ENCODE data around the gene PPARD. TPM values are rescaled to one million over a fixed set of nuclear protein-coding genes. Genes with fewer than 3 reads are reported as not detected.
A peak's percentile ranks its signal among the peaks of the same experiment; 100 is the strongest.

Gene PPARD
- total and polyA plus RNA-seq, 2 of the 13 experiments (the other 11 are each of a cell fraction or from before 2014, with no cell fraction given), result 6.1 to 13.3 TPM

DNA sequence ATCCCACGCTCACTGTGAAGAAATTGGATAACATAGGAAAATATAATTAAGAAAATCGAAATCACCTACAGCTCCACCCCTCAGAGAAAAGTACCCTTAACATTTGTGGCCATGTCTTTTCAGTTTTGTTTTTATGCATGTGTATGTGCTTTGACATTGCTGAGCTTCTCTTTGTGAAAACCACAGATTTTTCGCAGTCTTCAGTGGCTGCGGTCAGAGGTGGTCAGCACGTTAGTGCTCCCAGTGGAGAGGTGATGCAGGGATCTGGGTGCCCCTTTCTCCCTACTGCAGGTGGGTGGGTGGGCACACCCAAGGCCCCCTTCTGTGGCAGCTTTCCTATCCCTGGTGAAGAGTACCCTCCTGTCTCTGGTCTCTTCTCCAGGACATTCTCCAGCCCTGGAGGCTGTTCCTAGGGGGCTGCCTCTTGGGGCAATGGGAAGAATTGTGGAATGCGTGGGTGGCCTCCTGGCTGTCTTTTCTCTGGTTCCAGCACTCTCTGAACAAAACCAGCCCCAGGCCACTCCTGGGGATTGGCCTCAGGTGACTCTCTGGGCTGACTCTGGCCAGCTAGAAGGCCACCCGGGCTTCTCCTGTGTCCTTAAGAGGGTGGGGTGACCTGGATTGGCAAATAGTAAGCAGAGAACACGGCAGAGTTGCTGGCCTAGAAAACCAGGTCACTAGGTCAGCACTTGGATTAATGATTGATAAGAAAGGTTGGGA is 59.9 kb downstream of the PPARD start (continued):
- TF ChIP-seq, protein P1, sequence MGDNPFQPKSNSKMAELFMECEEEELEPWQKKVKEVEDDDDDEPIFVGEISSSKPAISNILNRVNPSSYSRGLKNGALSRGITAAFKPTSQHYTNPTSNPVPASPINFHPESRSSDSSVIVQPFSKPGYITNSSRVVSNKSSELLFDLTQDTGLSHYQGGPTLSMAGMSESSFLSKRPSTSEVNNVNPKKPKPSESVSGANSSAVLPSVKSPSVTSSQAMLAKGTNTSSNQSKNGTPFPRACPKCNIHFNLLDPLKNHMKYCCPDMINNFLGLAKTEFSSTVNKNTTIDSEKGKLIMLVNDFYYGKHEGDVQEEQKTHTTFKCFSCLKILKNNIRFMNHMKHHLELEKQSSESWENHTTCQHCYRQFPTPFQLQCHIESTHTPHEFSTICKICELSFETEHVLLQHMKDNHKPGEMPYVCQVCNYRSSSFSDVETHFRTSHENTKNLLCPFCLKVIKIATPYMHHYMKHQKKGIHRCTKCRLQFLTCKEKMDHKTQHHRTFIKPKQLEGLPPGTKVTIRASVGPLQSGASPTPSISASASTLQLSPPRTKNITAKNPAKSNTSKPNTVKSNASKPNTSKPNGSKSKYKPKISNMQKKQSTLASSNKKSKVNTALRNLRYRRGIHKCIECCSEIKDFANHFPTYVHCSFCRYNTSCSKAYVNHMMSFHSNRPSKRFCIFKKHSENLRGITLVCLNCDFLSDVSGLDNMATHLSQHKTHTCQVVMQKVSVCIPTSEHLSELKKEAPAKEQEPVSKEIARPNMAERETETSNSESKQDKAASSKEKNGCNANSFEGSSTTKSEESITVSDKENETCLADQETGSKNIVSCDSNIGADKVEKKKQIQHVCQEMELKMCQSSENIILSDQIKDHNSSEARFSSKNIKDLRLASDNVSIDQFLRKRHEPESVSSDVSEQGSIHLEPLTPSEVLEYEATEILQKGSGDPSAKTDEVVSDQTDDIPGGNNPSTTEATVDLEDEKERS (CRISPR knock-in tag; IDR thresholded peaks at IDR 0.05), result no peak
- TF ChIP-seq, protein P2, sequence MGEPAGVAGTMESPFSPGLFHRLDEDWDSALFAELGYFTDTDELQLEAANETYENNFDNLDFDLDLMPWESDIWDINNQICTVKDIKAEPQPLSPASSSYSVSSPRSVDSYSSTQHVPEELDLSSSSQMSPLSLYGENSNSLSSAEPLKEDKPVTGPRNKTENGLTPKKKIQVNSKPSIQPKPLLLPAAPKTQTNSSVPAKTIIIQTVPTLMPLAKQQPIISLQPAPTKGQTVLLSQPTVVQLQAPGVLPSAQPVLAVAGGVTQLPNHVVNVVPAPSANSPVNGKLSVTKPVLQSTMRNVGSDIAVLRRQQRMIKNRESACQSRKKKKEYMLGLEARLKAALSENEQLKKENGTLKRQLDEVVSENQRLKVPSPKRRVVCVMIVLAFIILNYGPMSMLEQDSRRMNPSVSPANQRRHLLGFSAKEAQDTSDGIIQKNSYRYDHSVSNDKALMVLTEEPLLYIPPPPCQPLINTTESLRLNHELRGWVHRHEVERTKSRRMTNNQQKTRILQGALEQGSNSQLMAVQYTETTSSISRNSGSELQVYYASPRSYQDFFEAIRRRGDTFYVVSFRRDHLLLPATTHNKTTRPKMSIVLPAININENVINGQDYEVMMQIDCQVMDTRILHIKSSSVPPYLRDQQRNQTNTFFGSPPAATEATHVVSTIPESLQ (CRISPR knock-in tag; conservative IDR thresholded peaks at IDR 0.05), result no peak
- TF ChIP-seq CEBPB (IDR thresholded peaks at IDR 0.05; ENCODE audit: borderline replicate concordance, low read depth, low read length) (peak; percentile 78; the same call in 1 of the 2 replicates), NR2C2 (CRISPR knock-in tag; IDR thresholded peaks at IDR 0.05; ENCODE audit: borderline replicate concordance) (no peak; the same call in 1 of the 2 replicates), HMG20A (CRISPR knock-in tag; IDR thresholded peaks at IDR 0.05; ENCODE audit: borderline replicate concordance) (peak; percentile 73; the same call in 1 of the 2 replicates)

DNA sequence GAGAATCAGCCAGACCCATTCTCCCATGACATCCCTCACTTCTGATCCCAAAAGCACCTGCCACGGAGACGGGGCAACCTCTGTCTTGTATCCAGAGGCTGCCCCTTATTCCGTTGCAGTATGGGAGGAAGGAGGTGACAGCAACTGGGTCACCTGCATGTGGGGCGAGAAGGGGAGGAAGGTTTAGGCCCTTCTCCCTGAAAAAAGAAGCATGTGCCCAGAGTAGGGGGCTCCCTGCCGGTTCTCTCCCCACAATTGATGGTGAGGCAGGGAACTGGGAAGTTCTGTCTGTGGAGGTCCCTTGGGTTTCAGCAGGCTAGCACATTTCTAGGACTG is 60.5 kb downstream of the PPARD start:
- in situ Hi-C loops (cut with HindIII; ENCODE audit: extremely low pct_ligation_motif_present, low pct_unique_long_range_greater_than_20kb) (no loop called here), intact Hi-C loops (cut with micrococcal nuclease; ENCODE audit: unreplicated experiment) (loop anchor here (1.0 to 5.0 kb wide), 2 partner anchors 12 to 36 kb away; no protein-coding TSS in a partner anchor)
- H3K79me2 ChIP-seq (ENCODE audit: insufficient read depth, low read length), result no peaks in the 10 kb centered on the region
- H3K4me1 ChIP-seq (ENCODE audit: insufficient read depth, low read length), result peaks cover 53% of the 10 kb centered on the region
- no peaks in the 10 kb centered on the region for H4K20me1 ChIP-seq (ENCODE audit: insufficient read depth, low read length)
- H3K4me2 ChIP-seq (ENCODE audit: low read depth, low read length), result peak overlapping the region; percentile 73
- ATAC-seq, result no peak
- H3K9me3 ChIP-seq (ENCODE audit: low read length), result no peaks in the 10 kb centered on the region
- 14% methylated on average over 5 of the region's 5 CpGs for WGBS (ENCODE audit: low lambda C conversion rate)
- H3K27me3 ChIP-seq (ENCODE audit: control insufficient read depth in 1 of 2, insufficient read depth in 2 of 2, low read length in 2 of 2), result no peaks in the 10 kb centered on the region
- POLR2A ChIA-PET, result interaction anchor here (0.7 to 1.2 kb wide), 3 partner anchors 12 to 31 kb away, joined by 3 to 5 read pairs (median 3); no protein-coding TSS in a partner anchor
- H3K9ac ChIP-seq (ENCODE audit: insufficient read depth, low read depth, low read length), result no peak overlapping the region; the same call in 1 of the 2 replicates
- no peaks in the 10 kb centered on the region for H3K36me3 ChIP-seq (replicated peaks in 1 of 2; ENCODE audit: control insufficient read depth in 1 of 2, insufficient read depth in 2 of 2, low read length in 2 of 2)
- DNase-seq (ENCODE audit: low spot score), result no peak
- H2AFZ ChIP-seq (ENCODE audit: low read length), result no peak overlapping the region
- CTCF ChIA-PET (ENCODE audit: low intra/inter-chr PET ratio, low total read pairs), result interaction anchor here (1.4 kb wide), 1 partner anchor 12 kb away, joined by 5 read pairs; no protein-coding TSS in a partner anchor
- no TSS peak for BruUV-seq (replicated peaks)
- H3K4me3 ChIP-seq (replicated peaks in 1 of 3; ENCODE audit: insufficient read depth in 1 of 3, low read depth in 2 of 3, low read length in 3 of 3), result peak overlapping the region in 1 of 3 experiments; percentile 49; a peak in 2 of 6 replicates
- FAIRE-seq, result no peak
- H3K27ac ChIP-seq (ENCODE audit: extremely low read length, insufficient read depth, low read length), result no peak overlapping the region
- TF ChIP-seq ZFP1 (CRISPR knock-in tag; IDR thresholded peaks at IDR 0.05), result no peak
- TF ChIP-seq ZNF33A (CRISPR knock-in tag; IDR thresholded peaks at IDR 0.05; ENCODE audit: borderline replicate concordance), result no peak
- no peak for TF ChIP-seq JUNB (CRISPR knock-in tag; IDR thresholded peaks at IDR 0.05; ENCODE audit: borderline replicate concordance)
- TF ChIP-seq ZNF326 (CRISPR knock-in tag; IDR thresholded peaks at IDR 0.05; ENCODE audit: borderline replicate concordance), result no peak
- 0 out of 2 replicates have a peak, but pooled peaks have one; percentile 6 for TF ChIP-seq ZMYM3 (CRISPR knock-in tag; IDR thresholded peaks at IDR 0.05)
- no peak for TF ChIP-seq IRF2 (CRISPR knock-in tag; IDR thresholded peaks at IDR 0.05)
- TF ChIP-seq ZNF75D (CRISPR knock-in tag; IDR thresholded peaks at IDR 0.05; ENCODE audit: borderline replicate concordance), result no peak
- TF ChIP-seq, protein P3, sequence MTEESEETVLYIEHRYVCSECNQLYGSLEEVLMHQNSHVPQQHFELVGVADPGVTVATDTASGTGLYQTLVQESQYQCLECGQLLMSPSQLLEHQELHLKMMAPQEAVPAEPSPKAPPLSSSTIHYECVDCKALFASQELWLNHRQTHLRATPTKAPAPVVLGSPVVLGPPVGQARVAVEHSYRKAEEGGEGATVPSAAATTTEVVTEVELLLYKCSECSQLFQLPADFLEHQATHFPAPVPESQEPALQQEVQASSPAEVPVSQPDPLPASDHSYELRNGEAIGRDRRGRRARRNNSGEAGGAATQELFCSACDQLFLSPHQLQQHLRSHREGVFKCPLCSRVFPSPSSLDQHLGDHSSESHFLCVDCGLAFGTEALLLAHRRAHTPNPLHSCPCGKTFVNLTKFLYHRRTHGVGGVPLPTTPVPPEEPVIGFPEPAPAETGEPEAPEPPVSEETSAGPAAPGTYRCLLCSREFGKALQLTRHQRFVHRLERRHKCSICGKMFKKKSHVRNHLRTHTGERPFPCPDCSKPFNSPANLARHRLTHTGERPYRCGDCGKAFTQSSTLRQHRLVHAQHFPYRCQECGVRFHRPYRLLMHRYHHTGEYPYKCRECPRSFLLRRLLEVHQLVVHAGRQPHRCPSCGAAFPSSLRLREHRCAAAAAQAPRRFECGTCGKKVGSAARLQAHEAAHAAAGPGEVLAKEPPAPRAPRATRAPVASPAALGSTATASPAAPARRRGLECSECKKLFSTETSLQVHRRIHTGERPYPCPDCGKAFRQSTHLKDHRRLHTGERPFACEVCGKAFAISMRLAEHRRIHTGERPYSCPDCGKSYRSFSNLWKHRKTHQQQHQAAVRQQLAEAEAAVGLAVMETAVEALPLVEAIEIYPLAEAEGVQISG (CRISPR knock-in tag; IDR thresholded peaks at IDR 0.05), result 0 out of 2 replicates have a peak, but pooled peaks have one; percentile 5
- TF ChIP-seq, protein P4, sequence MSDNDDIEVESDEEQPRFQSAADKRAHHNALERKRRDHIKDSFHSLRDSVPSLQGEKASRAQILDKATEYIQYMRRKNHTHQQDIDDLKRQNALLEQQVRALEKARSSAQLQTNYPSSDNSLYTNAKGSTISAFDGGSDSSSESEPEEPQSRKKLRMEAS (IDR thresholded peaks at IDR 0.05), result peak; percentile 41; the same call in 1 of the 2 replicates

Measured in HepG2 (cell line).